ENCODE data around the gene SND1.

Gene SND1

DNA sequence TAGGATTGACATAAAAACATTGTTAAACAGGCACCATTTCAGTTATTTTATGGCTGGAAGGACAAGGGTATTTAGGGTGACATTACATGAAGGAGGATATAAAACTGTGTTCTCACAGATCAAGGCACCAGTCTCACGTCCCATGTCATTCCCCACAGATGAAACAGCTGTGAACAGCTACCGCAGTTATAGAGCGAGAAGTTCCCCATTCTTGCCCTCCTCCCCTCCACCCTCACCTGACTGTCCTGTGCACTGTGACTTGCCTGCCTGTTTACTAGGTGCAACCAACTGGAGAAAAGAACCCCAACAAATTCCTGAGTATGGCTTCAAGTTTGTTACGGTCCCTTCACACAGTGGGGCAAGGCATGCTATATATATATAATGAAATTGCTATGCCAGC, 141.6 kb downstream of the SND1 start:
- H3K9ac ChIP-seq (ENCODE audit: low read depth in 1 of 2, low read length in 2 of 2) = no peak overlapping the region
- H3K4me3 ChIP-seq (ENCODE audit: low read length in 2 of 2) = no peak overlapping the region
- H3K27ac ChIP-seq (ENCODE audit: low read depth in 2 of 2, low read length in 2 of 2) = no peak overlapping the region
- no peaks in the 10 kb centered on the region for H3K27me3 ChIP-seq (ENCODE audit: control insufficient read depth in 2 of 2, insufficient read depth in 2 of 2, low read length in 2 of 2)
- H3K36me3 ChIP-seq (ENCODE audit: control insufficient read depth in 2 of 2, insufficient read depth in 2 of 2, low read length in 2 of 2) = no peaks in the 10 kb centered on the region
- H3K9me3 ChIP-seq (ENCODE audit: control insufficient read depth in 2 of 2, low read length in 2 of 2) = no peaks in the 10 kb centered on the region
- H3K4me1 ChIP-seq (ENCODE audit: control insufficient read depth in 2 of 2, insufficient read depth in 2 of 2, low read length in 2 of 2) = no peaks in the 10 kb centered on the region

DNA sequence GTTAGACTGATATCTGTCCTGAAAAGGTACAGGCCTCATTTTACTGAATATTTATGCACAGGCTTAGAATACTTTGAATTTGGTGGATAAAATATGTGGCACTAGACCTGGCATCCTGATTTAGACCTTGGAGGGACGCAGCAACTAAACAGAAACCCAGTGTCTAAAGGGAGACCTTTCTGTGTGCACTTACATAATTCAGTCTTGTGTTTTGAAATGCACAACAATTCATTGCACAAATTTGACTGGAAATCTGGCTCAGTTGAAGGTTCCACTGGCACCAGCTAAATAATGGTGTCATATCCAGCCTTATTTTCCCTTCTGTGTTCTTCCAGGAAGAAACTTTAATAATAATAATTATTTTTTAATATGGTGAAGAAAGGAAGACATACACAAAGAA, 142.1 kb downstream of the SND1 start:
- H3K36me3 ChIP-seq (ENCODE audit: control insufficient read depth in 2 of 2, insufficient read depth in 2 of 2, low read length in 2 of 2) = no peaks in the 10 kb centered on the region
- H3K4me1 ChIP-seq (ENCODE audit: control insufficient read depth in 2 of 2, insufficient read depth in 2 of 2, low read length in 2 of 2) = no peaks in the 10 kb centered on the region
- no peak overlapping the region for H3K4me3 ChIP-seq (ENCODE audit: low read length in 2 of 2)
- H3K9me3 ChIP-seq (ENCODE audit: control insufficient read depth in 2 of 2, low read length in 2 of 2) = no peaks in the 10 kb centered on the region
- no peak overlapping the region for H3K27ac ChIP-seq (ENCODE audit: low read depth in 2 of 2, low read length in 2 of 2)
- H3K27me3 ChIP-seq (ENCODE audit: control insufficient read depth in 2 of 2, insufficient read depth in 2 of 2, low read length in 2 of 2) = no peaks in the 10 kb centered on the region
- H3K9ac ChIP-seq (ENCODE audit: low read depth in 1 of 2, low read length in 2 of 2) = no peak overlapping the region

GRCh38 chr7:127794551-127794950, 142.6 kb downstream of the SND1 start:
- Histone ChIP-seq H3K27ac (ENCODE audit: low read depth in 2 of 2, low read length in 2 of 2) (no peak overlapping the region), H3K4me3 (ENCODE audit: low read length in 2 of 2) (no peak overlapping the region), H3K9me3 (ENCODE audit: control insufficient read depth in 2 of 2, low read length in 2 of 2) (no peaks in the 10 kb centered on the region), H3K27me3 (ENCODE audit: control insufficient read depth in 2 of 2, insufficient read depth in 2 of 2, low read length in 2 of 2) (no peaks in the 10 kb centered on the region), H3K36me3 (ENCODE audit: control insufficient read depth in 2 of 2, insufficient read depth in 2 of 2, low read length in 2 of 2) (no peaks in the 10 kb centered on the region), H3K9ac (ENCODE audit: low read depth in 1 of 2, low read length in 2 of 2) (no peak overlapping the region), H3K4me1 (ENCODE audit: control insufficient read depth in 2 of 2, insufficient read depth in 2 of 2, low read length in 2 of 2) (no peaks in the 10 kb centered on the region)

DNA sequence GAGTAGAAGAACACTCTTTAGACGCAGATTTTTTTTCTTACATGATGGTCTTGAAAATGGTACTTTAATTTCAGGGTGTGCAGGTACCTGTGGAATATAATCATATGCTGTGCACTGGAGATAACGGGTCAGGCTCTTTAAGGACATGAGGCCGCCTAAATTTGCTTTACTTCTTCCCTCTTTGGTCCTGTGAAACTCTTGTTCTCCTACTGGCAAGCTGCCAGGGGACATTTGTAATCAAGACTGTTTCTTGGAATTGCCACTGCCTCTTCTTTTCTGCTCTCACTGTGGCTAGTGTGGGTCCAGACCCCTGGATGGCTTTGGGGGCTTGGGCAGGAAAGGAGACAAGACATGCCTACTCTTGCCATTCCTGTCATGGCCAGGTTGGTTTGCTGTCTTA, 146.0 kb downstream of the SND1 start:
- no peaks in the 10 kb centered on the region for H3K36me3 ChIP-seq (ENCODE audit: control insufficient read depth in 2 of 2, insufficient read depth in 2 of 2, low read length in 2 of 2)
- H3K4me3 ChIP-seq (ENCODE audit: low read length in 2 of 2) = no peak overlapping the region
- H3K4me1 ChIP-seq (ENCODE audit: control insufficient read depth in 2 of 2, insufficient read depth in 2 of 2, low read length in 2 of 2) = no peaks in the 10 kb centered on the region
- no peaks in the 10 kb centered on the region for H3K9me3 ChIP-seq (ENCODE audit: control insufficient read depth in 2 of 2, low read length in 2 of 2)
- H3K9ac ChIP-seq (ENCODE audit: low read depth in 1 of 2, low read length in 2 of 2) = no peak overlapping the region
- H3K27ac ChIP-seq (ENCODE audit: low read depth in 2 of 2, low read length in 2 of 2) = no peak overlapping the region
- no peaks in the 10 kb centered on the region for H3K27me3 ChIP-seq (ENCODE audit: control insufficient read depth in 2 of 2, insufficient read depth in 2 of 2, low read length in 2 of 2)

DNA sequence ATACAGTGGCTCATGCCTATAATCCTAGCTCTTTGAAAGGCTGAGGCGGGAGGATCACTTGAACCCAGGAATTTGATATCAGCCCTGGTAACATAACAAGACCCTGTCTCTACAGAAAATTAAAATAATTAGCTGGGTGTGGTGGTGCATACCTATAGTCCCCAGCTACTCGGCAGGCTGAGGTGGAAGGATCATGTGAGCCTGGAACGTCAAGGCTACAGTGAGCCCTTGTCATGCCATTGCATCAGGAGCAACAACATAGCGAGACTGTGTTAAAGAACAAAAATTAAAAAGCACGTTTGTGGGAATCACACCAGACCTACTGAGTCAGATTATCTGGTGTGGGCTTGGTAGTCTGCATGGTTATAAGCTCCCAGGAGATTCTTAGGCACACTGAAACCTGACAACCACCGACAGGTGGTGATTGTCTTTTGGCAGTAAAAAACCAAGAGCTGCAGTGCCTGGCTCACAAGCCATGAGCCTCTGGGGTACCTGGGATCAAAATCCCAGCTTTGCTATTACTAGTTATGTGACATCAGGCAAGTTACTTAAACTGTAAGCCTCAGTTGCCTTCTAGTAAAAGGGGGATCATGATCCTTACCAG, 146.9 kb downstream of the SND1 start:
- H3K4me3 ChIP-seq (ENCODE audit: low read length in 2 of 2) = no peak overlapping the region
- no peaks in the 10 kb centered on the region for H3K4me1 ChIP-seq (ENCODE audit: control insufficient read depth in 2 of 2, insufficient read depth in 2 of 2, low read length in 2 of 2)
- no peaks in the 10 kb centered on the region for H3K36me3 ChIP-seq (ENCODE audit: control insufficient read depth in 2 of 2, insufficient read depth in 2 of 2, low read length in 2 of 2)
- no peaks in the 10 kb centered on the region for H3K9me3 ChIP-seq (ENCODE audit: control insufficient read depth in 2 of 2, low read length in 2 of 2)
- no peak overlapping the region for H3K27ac ChIP-seq (ENCODE audit: low read depth in 2 of 2, low read length in 2 of 2)
- no peaks in the 10 kb centered on the region for H3K27me3 ChIP-seq (ENCODE audit: control insufficient read depth in 2 of 2, insufficient read depth in 2 of 2, low read length in 2 of 2)
- H3K9ac ChIP-seq (ENCODE audit: low read depth in 1 of 2, low read length in 2 of 2) = no peak overlapping the region

DNA sequence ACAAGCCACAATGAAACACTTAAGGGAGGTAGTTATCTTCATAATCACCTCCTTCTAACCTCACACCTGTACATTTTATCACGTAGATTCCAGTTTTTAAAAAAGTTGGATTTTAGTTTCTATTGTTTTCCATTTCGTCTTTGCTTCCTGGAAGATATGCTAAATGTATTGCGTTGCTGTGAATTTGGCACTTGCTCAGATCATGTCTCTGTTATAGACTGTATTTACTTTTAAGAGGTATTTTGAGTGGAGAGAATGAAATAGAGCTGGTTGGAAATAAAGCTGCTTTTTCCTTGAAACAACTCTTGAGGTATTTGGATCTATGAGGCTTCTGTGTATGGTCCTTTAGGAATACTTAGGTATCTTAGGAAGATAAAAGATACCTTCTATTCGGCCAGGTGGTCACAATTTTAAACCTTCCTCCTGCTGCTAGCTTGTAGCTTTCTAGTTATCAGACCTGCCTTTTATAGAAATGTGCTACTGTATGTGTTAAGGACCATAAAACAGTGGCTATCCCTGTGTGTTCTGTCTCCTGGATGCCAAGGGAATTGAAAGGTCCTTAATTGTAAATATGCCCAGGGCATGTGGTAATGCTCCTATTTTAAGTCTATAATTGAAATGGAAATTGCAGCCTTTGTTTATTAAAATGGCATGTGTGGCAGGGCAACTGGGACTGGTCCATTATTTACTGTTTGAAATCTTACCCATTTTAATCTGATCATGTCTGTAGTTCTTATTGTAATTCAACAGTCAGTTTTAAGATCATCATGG, 147.7 kb downstream of the SND1 start:
- Histone ChIP-seq H3K4me3 (ENCODE audit: low read length in 2 of 2) (no peak overlapping the region), H3K27me3 (ENCODE audit: control insufficient read depth in 2 of 2, insufficient read depth in 2 of 2, low read length in 2 of 2) (no peaks in the 10 kb centered on the region), H3K9ac (ENCODE audit: low read depth in 1 of 2, low read length in 2 of 2) (no peak overlapping the region), H3K4me1 (ENCODE audit: control insufficient read depth in 2 of 2, insufficient read depth in 2 of 2, low read length in 2 of 2) (no peaks in the 10 kb centered on the region), H3K9me3 (ENCODE audit: control insufficient read depth in 2 of 2, low read length in 2 of 2) (no peaks in the 10 kb centered on the region), H3K36me3 (ENCODE audit: control insufficient read depth in 2 of 2, insufficient read depth in 2 of 2, low read length in 2 of 2) (no peaks in the 10 kb centered on the region), H3K27ac (ENCODE audit: low read depth in 2 of 2, low read length in 2 of 2) (no peak overlapping the region)

- Histone ChIP-seq H3K36me3 (ENCODE audit: control insufficient read depth in 2 of 2, insufficient read depth in 2 of 2, low read length in 2 of 2) (peaks cover 0 to 5% of the 10 kb centered on the region in 2 donors), H3K9me3 (ENCODE audit: control insufficient read depth in 2 of 2, low read length in 2 of 2) (no peaks in the 10 kb centered on the region), H3K27me3 (ENCODE audit: control insufficient read depth in 2 of 2, insufficient read depth in 2 of 2, low read length in 2 of 2) (no peaks in the 10 kb centered on the region), H3K4me1 (ENCODE audit: control insufficient read depth in 2 of 2, insufficient read depth in 2 of 2, low read length in 2 of 2) (no peaks in the 10 kb centered on the region), H3K27ac (ENCODE audit: low read depth in 2 of 2, low read length in 2 of 2) (no peak overlapping the region), H3K4me3 (ENCODE audit: low read length in 2 of 2) (no peak overlapping the region), H3K9ac (ENCODE audit: low read depth in 1 of 2, low read length in 2 of 2) (no peak overlapping the region)
Measured at GRCh38 chr7:127802845-127803244, 150.9 kb downstream of the SND1 start.

- Histone ChIP-seq H3K27ac (ENCODE audit: low read depth in 2 of 2, low read length in 2 of 2) (no peak overlapping the region), H3K27me3 (ENCODE audit: control insufficient read depth in 2 of 2, insufficient read depth in 2 of 2, low read length in 2 of 2) (no peaks in the 10 kb centered on the region), H3K36me3 (ENCODE audit: control insufficient read depth in 2 of 2, insufficient read depth in 2 of 2, low read length in 2 of 2) (peaks cover under 1 to 6% of the 10 kb centered on the region in 2 donors), H3K9me3 (ENCODE audit: control insufficient read depth in 2 of 2, low read length in 2 of 2) (no peaks in the 10 kb centered on the region), H3K4me1 (ENCODE audit: control insufficient read depth in 2 of 2, insufficient read depth in 2 of 2, low read length in 2 of 2) (no peaks in the 10 kb centered on the region), H3K9ac (ENCODE audit: low read depth in 1 of 2, low read length in 2 of 2) (no peak overlapping the region), H3K4me3 (ENCODE audit: low read length in 2 of 2) (no peak overlapping the region)
Measured at GRCh38 chr7:127803626-127804025, 151.6 kb downstream of the SND1 start.

DNA sequence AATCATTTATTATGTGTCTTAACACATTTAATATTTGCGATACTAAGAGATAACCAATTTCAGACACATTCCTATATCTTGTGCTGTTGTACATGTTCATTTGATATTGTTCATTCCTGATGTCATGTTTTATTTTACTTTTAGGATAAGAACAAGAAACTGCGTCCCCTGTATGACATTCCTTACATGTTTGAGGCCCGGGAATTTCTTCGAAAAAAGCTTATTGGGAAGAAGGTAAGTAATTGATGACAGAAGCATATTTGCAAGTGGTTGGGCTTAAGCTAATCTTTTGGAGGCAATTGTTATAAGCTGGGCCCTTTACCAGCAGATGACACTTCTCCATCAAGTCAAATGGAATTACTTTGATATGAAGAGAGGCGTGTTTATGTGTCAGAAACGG, 155.3 kb downstream of the SND1 start:
- H3K27me3 ChIP-seq (ENCODE audit: control insufficient read depth in 2 of 2, insufficient read depth in 2 of 2, low read length in 2 of 2) = no peaks in the 10 kb centered on the region
- peaks cover 6 to 8% of the 10 kb centered on the region in 2 donors for H3K36me3 ChIP-seq (ENCODE audit: control insufficient read depth in 2 of 2, insufficient read depth in 2 of 2, low read length in 2 of 2)
- H3K27ac ChIP-seq (ENCODE audit: low read depth in 2 of 2, low read length in 2 of 2) = no peak overlapping the region
- no peaks in the 10 kb centered on the region for H3K4me1 ChIP-seq (ENCODE audit: control insufficient read depth in 2 of 2, insufficient read depth in 2 of 2, low read length in 2 of 2)
- H3K9me3 ChIP-seq (ENCODE audit: control insufficient read depth in 2 of 2, low read length in 2 of 2) = no peaks in the 10 kb centered on the region
- no peak overlapping the region for H3K4me3 ChIP-seq (ENCODE audit: low read length in 2 of 2)
- no peak overlapping the region for H3K9ac ChIP-seq (ENCODE audit: low read depth in 1 of 2, low read length in 2 of 2)

- Histone ChIP-seq H3K4me3 (ENCODE audit: low read length in 2 of 2) (no peak overlapping the region), H3K9ac (ENCODE audit: low read depth in 1 of 2, low read length in 2 of 2) (no peak overlapping the region), H3K9me3 (ENCODE audit: control insufficient read depth in 2 of 2, low read length in 2 of 2) (no peaks in the 10 kb centered on the region), H3K36me3 (ENCODE audit: control insufficient read depth in 2 of 2, insufficient read depth in 2 of 2, low read length in 2 of 2) (peaks cover 6 to 8% of the 10 kb centered on the region in 2 donors), H3K27ac (ENCODE audit: low read depth in 2 of 2, low read length in 2 of 2) (no peak overlapping the region), H3K27me3 (ENCODE audit: control insufficient read depth in 2 of 2, insufficient read depth in 2 of 2, low read length in 2 of 2) (no peaks in the 10 kb centered on the region), H3K4me1 (ENCODE audit: control insufficient read depth in 2 of 2, insufficient read depth in 2 of 2, low read length in 2 of 2) (no peaks in the 10 kb centered on the region)
Measured at GRCh38 chr7:127807829-127808228, 155.8 kb downstream of the SND1 start.

Data from mucosa of rectum (tissue), 2 donors.